GM21367 (cell line): ENCODE results near the gene S100A7A.
"Not testable (repeated sequence)": the region's sequence is repeated elsewhere in the genome, so short reads cannot be mapped to it uniquely, and the experiment has no call there.

Experiments
- ATAC-seq: cut with Tn5 transposase; IDR thresholded peaks from one replicate; pipeline ENCODE4 v1.9.1; 2021; ENCODE audit not compliant: unreplicated experiment

S100A7A gene

DNA sequence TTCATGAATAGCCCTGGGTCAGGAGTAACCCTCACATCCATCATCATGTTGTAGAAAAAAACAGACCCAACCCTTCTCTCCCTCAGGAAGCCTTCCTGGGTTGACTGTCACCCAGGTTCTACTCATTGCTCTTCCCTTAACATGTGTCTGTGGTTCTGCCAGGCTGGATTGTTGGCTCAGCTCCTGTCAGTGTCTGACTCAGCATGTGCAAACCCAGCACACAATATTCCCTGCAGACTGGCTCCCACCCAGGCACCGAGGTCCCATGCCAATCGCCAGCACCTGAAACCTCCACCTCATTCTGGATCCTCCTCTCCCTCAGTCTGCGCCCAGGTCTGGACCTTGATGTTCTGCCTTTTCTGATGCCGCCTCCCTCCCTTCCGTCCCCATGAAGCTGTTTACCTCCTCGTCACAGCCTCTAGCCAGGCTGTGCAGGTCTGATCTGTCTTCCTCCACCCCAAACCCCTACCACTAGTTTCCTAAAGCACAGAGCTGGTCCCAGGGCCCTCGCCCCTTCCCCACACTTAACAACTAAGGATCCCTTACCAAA is 21.1 kb upstream of the S100A7A start:
- no peak for ATAC-seq

DNA sequence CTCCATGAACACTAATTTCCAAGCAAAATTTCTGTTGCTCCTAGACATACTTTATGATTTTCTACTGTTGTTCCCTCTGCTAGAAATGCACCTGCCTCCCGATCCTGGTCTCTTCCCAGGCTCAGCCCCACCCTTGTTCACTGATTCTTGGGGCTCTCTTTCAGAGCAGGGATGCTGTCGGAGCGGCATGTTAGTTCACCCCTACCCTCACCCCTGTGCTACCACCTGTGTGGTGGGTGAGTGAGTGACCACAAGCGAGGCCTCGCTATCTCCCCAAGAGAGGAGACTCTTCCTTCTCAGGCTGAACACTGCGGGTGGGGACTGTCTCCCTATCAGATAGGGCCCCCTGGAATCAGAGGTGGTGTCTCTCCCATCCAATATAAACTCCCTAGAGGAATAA is 20.5 kb upstream of the S100A7A start:
- no peak for ATAC-seq

DNA sequence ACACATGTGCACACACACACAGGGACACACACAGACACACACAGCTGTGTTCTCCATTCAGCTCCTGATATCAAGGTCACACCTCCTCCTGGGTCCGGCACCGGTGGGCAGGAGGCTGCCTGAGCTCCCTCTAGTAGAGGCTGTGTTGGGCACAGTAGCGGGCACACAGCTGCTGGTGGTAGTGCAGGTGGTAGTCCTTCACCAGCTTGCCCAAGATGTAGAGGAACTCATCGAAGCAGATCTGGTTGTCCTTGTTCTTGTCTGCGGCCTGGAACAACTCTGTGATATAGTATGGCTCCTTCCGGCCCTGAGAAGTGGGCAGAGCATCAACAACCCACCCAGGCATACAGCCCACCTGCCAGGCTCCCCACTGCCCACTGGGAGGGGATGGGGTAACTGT is 19.9 kb upstream of the S100A7A start:
- no peak for ATAC-seq

DNA sequence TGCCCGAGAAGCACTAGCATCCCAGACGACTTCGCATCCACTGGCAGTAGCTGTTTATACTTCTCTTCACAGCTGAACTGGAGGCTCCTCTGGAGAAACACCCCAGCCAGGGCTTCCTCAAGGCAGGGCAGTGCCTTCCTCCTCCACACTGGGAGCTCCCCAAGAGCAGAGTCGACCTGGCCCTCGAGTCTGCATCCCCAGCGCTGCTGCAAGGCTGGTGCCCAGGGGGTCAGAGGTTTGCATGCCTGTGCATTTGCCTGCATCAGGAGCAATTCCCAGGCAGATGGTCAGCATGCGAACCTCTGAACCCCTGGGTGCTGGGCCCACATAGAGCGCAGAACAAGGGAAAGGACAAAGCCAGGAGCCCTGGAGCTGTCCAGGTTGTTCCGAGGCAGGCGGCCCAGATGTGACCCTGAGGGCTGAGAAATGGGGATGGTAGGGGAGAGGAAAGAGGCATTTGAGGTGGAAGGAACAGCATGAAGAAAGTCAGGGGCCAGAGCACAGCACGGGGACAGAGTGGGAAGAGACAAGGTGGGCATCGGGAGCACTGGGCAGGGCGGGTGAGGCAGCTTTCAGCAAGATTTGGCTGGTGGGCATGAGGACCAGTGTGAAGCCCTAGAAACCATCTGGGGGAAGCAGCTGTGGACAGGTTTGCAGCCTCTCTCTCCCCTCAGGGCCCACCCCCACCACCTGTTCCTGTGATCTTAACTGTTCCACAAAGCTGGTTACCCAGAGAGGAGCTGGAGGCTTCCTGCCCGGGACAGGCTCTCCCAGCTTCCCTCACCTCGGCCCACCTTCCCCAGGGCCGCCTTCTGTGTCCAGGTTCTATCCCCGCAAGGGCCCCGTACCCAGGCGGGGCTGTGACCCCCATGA is 19.0 kb upstream of the S100A7A start:
- no peak for ATAC-seq

DNA sequence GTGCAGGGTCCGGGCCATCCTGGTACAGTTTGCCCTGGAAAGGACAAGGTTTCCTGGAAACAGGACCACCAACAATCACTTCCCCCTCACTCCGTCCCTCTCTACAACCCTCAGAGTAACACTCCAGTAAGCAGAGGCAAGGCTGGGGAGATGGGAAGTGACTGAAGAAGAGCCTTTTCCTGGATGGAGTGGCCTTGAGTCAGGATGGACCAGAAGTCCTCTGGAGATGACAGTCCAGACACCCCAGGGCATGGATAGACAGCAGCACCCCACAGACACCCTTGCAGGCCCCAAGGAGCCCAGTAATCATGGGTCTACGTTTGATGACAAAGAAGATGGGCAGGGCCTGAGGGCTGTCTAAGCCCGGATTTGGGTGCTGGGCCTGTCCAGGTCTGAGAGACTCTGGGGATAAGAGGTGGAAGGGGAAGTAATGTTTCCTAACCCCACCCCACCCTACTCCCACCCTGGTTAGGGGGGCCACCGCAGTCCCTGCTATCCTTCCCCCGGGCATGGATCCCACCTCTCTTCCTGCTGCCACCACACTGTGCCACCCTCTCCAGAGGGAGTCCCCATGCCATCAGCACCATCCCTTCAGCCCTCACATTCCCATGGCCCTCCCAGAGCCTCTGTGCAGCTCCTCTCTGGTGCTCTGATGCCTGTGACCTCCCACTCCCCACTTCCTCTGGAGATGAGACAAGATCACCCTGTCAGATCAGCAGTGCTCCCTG is 18.2 kb upstream of the S100A7A start:
- ATAC-seq: no peak

DNA sequence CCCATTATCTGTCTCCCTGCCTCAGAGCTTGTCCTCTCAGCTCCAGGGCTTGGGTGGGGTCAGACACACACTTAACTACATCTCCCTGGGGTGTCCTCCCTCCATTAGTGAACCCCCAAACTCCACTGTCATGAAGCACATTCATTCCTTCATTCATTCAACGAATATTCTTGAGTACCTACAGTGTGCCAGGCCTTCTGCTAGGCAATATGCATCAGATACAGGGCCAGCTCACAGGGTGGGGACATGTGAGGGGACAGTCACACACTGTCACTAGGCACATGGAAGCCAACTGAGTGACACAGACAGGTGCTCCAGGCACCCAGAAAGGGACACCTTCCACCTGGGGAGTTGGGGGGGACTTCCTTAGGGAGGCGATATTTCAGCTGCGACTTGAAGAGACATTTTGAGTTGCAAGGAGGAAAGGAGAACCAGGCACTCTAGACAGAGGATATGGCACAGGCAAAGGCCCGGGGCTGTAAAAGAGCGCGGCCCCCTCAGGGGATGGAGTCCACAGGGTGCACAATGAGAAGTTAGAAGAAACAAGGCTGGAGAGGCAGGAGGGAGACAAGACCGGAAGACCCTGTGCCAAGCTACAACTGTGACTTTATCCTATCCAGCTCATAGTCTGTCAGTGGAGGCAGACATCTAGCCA is 16.8 kb upstream of the S100A7A start:
- ATAC-seq: no peak

DNA sequence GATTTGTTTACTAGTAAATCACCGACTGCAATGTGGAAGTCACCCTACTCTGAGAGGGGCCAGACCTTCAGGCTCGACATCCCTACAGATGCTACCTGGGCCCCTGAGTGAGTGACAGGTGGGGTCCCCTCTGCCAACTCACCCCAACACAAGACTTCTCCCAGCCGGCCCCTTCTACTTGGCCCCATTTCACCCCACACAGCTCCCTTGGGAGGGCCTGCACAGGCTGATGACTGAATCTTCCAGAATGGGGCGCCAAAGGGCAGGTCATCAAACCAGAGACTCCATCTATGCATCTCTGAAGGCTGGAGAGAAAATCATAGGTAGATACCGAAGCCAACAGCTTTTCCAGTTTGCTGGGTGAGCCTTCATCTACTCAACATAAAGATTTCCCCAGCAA is 16.1 kb upstream of the S100A7A start:
- ATAC-seq: no peak

DNA sequence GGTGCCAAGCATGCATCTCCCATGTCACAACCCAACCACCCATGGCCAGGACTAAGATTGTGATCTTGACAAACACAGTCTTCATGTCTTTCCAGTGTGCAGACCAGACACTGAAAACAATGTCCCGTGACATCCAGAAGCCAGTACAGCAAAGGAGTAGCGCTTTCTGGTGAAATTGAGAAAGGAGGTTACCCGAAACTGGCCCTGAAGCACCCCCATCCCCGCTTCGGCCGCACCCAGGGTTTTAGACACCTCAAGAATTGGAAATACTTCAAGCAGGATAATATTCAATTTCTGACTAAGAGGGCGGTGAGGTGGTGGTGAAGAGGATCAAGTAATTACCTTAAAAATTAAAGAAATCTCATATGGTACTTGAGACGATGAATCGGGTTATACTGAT is 14.9 kb upstream of the S100A7A start:
- ATAC-seq: no peak

DNA sequence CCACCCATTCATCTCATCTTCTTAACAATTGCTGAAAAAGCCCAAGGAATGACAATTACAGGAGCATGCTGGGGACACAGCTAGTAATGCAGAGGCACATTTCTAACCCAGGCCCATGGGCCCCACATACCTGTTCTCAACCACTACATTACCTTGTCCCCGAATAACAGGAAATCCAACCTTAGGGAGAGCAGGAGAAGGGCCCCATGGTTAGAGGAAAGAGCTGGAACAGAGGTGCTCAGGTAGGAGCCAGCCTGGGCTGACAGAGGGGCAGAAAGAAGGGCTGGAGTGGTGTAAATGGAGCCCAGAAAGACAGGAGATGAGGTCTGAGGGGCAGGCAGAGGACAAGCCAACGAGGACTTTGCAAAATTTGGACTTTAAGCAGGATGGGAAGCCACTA is 14.1 kb upstream of the S100A7A start:
- no peak for ATAC-seq

DNA sequence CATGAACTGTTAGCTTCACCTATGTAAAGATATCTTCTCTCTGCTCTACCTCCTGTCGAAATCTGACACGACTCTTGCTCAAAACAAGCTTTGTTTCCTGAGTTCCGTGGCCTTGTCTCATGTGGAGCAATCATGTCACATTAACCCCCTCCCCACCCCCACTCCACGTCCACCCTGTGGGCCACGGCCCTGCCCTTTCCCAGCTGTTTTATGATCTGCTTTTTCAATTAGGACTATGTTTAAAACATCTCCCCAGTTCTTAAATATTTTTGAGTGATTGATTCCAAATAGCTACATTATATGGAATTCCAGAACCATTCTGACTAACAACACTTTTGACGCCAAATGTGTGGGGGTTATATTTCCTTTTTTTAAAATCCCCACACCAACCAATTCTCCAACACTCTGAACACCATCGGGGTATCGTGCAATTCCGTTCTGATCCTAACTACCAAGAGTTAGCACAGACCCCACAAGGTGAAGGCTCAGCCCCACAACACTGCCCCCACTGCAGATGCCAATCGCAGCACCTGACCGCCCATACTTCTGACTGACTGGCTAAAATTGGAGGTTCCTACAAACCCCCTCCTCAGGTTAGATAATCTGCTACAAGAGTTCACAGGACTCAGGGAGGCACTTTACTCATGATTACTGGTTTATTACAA is 12.8 kb upstream of the S100A7A start:
- ATAC-seq: no peak

DNA sequence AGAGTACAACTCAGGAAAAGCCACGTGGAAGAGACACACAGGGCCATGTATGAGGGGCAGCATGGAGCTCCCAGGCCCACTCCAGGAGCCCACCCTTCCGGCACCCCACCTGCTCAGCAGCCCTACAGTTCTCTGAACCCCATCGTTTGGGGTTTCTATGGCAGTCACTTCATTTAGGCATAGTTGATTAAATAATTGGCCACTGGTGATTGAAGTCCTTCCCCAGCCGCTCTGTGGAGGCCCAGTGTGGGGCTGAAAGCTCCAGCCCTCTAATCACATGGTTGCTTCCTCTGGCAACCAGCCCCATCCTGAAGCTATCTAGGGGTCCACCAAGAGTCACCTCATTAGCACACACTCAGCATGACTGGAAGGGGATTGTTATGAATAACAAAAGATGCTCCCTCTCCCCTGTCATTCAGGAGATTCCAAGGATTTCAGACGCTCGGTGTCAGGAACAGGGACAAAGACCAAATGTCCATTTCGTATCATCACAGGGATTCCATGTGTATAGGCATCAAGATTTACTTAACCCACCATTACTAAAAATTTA is 12.2 kb upstream of the S100A7A start:
- ATAC-seq: no peak

DNA sequence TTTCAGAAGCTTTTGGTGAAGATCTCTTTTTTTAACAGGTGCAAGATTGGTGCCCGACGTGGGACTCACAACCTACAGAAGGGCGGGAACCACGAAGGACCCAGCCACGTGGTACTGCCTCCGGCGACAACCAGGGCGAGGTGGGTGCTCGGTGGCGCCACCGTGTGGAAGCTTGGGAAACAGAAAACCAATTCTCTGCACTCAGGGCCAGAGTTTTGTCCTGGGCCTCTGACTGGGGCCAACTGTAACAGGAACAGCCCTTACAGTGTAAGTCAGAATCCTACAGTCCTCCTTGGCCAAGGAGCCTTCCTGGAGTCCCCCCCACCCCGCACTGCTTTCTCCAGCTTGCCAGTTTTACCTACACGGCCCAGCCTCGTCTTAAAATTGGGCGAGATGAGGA is 11.6 kb upstream of the S100A7A start:
- no peak for ATAC-seq

DNA sequence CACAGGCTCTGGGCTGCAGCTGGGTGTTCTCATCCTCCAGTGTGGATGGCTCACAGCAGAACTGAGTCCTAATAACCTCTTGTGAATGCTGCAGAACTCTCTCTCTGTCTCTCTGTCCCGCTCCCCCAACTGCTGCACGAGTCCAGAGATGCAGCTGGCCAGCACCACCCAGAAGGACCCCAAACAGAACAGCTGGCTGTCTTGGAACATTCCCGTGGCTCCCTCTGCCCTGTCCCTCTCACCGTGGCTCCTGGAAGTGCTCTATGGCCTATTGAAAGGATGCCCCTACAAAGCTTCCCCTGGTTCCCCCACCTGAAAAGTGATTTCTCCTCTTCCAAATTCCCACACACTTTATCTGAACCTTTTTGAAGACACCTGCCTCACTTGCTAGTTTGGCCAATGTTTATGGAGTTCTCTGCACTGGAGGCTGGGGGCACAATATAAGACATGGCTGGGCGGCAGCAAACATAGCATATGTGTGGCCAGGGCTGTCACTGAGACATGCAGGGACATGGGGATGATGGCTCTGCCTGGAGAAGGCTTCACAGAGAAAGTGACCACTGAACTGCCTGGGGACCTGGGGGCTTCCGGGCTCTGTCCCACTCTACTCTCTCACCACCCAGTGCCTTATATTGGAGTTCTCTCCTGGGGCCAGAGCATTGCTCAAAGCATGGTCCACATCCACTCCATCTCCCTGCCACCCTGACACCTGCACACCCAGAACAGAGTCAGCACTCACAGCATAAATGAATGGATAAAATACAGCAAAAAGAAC is 10.3 kb upstream of the S100A7A start:
- not testable (repeated sequence) for ATAC-seq

DNA sequence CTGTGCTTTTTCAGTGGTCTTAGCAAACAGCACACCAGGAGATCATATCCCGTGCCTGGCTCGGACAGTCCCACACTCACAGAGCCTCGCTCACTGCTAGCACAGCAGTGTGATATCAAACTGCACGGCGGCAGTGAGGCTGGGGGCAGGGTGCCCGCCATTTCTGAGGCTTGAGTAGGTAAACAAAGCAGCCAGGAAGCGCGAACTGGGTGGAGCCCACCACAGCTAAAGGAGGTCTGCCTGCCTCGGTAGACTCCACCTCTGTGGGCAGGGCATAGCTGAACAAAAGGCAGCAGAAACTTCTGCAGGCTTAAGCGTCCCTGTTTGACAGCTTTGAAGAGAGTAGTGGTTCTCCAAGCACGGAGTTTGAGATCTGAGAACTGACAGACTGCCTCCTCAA is 9.0 kb upstream of the S100A7A start:
- ATAC-seq: not testable (repeated sequence)

DNA sequence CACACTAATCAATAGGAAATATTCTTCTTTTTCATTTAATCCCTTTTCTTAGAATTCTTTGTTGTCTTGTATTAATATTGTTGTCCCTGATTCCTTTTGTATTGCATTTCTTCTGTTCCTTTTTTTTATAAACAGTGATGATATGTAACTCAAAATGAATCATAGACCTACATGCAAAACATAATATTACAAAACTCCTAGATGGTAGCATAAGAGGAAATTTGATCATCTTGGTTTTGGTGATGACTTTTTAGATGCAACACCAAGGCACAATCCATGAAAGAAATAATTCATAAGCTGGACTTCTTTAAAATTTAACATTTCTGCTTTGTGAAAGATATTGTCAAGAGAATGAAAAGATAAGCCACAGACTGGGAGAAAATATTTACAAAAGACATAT is 2.4 kb upstream of the S100A7A start:
- not testable (repeated sequence) for ATAC-seq

DNA sequence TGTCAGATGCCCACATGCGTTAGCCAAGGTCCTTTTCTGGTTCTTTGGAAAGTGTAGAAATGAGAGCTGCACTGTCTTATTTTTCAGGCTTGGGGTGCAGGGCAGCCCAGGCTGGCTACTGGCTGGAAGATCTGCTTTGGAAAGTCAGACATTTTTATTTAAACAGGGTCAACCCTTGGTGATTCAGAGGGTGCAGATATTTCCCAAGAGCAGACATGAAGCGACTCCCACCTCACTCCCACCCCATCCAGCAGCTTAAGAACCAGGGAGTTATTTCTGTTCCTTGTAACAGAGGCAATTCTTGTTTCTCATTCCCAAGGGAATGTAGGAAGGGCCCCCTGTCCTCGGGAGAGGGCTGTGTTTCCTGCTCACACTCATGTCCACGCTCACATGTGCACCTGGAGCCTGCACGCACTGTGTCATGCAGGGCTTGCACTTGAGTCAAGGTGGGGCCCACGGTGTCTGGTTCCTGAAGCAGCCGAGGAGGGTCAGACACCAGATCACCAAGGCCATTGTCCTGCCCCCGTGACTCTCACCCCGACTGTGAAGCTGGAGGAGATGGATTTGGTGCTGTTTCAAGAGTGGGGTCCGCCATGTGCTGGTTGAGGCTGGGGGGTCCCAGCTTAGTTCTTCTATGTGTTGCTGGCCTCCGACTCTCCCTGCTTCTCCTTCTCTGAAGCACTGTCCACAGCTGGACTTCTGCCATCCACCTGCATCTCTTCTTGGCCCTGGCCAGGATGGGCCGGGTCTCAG is 992 bp downstream of the S100A7A start:
- no peak for ATAC-seq

DNA sequence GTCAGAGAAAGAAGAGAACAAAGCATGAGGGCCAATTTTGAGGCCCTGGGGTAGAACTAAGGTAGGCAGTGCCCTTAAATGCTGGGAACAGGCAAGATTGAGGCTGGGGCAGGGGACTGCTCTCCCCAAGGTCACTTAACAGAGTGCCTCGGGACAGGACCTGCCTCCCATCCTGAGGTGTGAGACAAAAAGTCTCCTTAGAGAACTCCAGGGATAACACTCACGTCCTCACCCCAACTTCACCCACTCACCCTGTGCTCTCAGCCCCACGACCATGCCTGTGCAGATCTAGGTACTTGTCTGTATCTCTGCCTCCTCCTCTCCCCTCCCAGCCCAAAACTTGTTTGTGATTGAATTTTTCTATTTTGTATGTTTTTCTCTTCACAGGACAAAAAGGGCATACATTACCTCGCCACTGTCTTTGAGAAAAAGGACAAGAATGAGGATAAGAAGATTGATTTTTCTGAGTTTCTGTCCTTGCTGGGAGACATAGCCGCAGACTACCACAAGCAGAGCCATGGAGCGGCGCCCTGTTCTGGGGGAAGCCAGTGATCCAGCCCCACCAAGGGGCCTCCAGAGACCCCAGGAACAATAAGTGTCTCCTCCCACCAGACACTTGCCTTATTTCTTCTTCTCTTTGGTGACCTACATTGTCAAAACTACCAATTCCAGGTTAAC is 2.6 kb downstream of the S100A7A start:
- ATAC-seq: not testable (repeated sequence)

DNA sequence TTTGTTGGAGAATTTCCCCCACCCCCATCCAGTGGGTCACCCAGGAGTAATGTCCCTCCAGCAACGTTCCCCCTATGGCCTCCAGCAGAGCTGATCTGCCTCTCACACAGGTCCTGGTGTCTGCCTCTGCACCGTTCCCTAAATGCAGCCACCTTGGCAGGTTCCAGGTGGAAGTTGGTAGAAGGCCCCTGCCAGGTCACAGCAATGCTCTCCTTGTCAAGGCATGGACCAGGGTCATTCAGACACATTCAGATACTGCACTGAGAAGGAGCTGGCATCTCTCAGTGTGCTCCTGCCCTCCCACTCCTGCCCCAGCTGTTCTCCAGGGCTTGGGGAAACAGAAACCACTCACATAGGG is 3.1 kb downstream of the S100A7A start:
- not testable (repeated sequence) for ATAC-seq

DNA sequence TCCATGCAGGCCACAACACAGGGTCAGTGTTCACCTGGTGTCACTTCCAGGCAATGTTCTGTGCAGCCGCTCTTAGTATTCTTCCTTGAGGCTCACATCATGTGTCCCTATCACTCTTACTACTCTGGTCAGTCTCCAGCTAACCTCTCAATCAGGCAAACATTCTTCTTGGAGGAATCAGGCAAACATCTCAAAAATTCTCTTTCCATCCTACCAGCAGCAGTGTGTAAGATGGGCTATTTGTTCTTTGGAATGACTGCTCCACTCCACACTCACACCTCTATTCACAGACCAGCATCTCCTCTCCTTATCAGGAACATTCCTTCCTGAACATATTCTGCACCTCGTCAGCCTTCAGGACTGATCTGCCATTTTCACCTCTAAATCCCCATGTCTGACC is 4.0 kb downstream of the S100A7A start:
- ATAC-seq: no peak
